GM23338 (cell line): ENCODE measurements around the gene FCHSD2. TPM values are rescaled to one million over a fixed set of nuclear protein-coding genes. Genes with fewer than 3 reads are reported as not detected.

Experiments used
- ATAC-seq: fragments of 200-7000 bp; cut with Tn5 transposase; 3 replicates; pipeline ENCODE4 v1.9.1; 2020
- DNase-seq: peaks from one replicate; pipeline ENCODE4 v3.0.0-alpha.2; 2015; ENCODE audit warnings: low spot score
- H2AFZ ChIP-seq: fragments of 200-600 bp; sonication (generic); 2 replicates; pipeline ENCODE4 v1.8.0; 2016; ENCODE audit warnings: antibody characterized with exemption, mild to moderate bottlenecking, moderate library complexity
- H3F3A ChIP-seq: fragments of 200-600 bp; sonication (generic); replicated peaks from 2 replicates; pipeline ENCODE4 v1.8.0; 2017; ENCODE audit warnings: antibody characterized with exemption, mixed run types, low read depth
- H3K27ac ChIP-seq: fragments of 200-600 bp; sonication (generic); 2 replicates; pipeline ENCODE4 v1.6.1; 2016; ENCODE audit warnings: low read depth
- H3K27me3 ChIP-seq: fragments of 200-600 bp; sonication (generic); 2 replicates; pipeline ENCODE4 v1.8.0; 2016; ENCODE audit warnings: mild to moderate bottlenecking, mixed run types, moderate library complexity; ENCODE audit not compliant: insufficient read depth
- H3K36me3 ChIP-seq: fragments of 200-600 bp; sonication (generic); 2 replicates; pipeline ENCODE4 v1.8.0; 2016; ENCODE audit warnings: mild to moderate bottlenecking; ENCODE audit not compliant: insufficient read depth
- H3K4me1 ChIP-seq: fragments of 200-600 bp; sonication (generic); 2 replicates; pipeline ENCODE4 v1.8.0; 2016; ENCODE audit warnings: mild to moderate bottlenecking, moderate library complexity; ENCODE audit not compliant: insufficient read depth
- H3K4me2 ChIP-seq: fragments of 200-600 bp; sonication (generic); 2 replicates; pipeline ENCODE4 v1.7.1; 2017; ENCODE audit warnings: mixed run types
- H3K4me3 ChIP-seq: fragments of 200-600 bp; sonication (generic); 2 replicates; pipeline ENCODE4 v1.6.1; 2016; ENCODE audit warnings: mixed run types
- H3K79me2 ChIP-seq: fragments of 200-600 bp; sonication (generic); replicated peaks from 2 replicates; pipeline ENCODE4 v1.8.0; 2017; ENCODE audit warnings: mild to moderate bottlenecking; ENCODE audit not compliant: insufficient read depth
- H3K9me2 ChIP-seq: fragments of 200-600 bp; sonication (generic); 2 replicates; pipeline ENCODE4 v1.8.0; 2017; ENCODE audit not compliant: insufficient read depth
- H4K20me1 ChIP-seq: fragments of 200-600 bp; sonication (generic); replicated peaks from 2 replicates; pipeline ENCODE4 v1.8.0; 2017; ENCODE audit warnings: mild to moderate bottlenecking; ENCODE audit not compliant: insufficient read depth
- H3K27ac Mint-ChIP-seq: 2 replicates; pipeline ENCODE4 v1.8.0; 2020; ENCODE audit warnings: inconsistent platforms, mild to moderate bottlenecking, moderate library complexity, mixed read lengths
- H3K27me3 Mint-ChIP-seq: 3 replicates; pipeline ENCODE4 v1.8.0; 2022; ENCODE audit warnings: low read depth, mild to moderate bottlenecking, moderate library complexity, mixed read lengths, inconsistent platforms; ENCODE audit not compliant: insufficient read depth, poor library complexity
- H3K36me3 Mint-ChIP-seq: 3 replicates; pipeline ENCODE4 v1.8.0; 2021; ENCODE audit warnings: low read depth, mild to moderate bottlenecking, inconsistent platforms, moderate library complexity, mixed read lengths
- H3K4me1 Mint-ChIP-seq: 3 replicates; pipeline ENCODE4 v1.8.0; 2020; ENCODE audit warnings: mild to moderate bottlenecking, inconsistent platforms, mixed read lengths
- H3K4me3 Mint-ChIP-seq: 3 replicates; pipeline ENCODE4 v1.8.0; 2021; ENCODE audit warnings: moderate library complexity, mild to moderate bottlenecking, inconsistent platforms, mixed read lengths
- H3K9me3 Mint-ChIP-seq: 3 replicates; pipeline ENCODE4 v1.8.0; 2020; ENCODE audit warnings: moderate library complexity, mild to moderate bottlenecking, inconsistent platforms, mixed read lengths
- CREB1 ChIP-seq: fragments of 250-450 bp; sonication (Bioruptor Pico); IDR thresholded peaks from 2 replicates; pipeline ENCODE4 v1.5.0; 2020; ENCODE audit warnings: low read depth, mild to moderate bottlenecking, moderate library complexity
- EZH2 ChIP-seq: fragments of 200-600 bp; sonication (generic); IDR thresholded peaks from one replicate; pipeline ENCODE4 v1.8.0; 2017; ENCODE audit warnings: antibody characterized with exemption, mild to moderate bottlenecking, low read depth; ENCODE audit not compliant: unreplicated experiment
- EZH2phosphoT487 ChIP-seq: fragments of 200-600 bp; sonication (generic); IDR thresholded peaks from one replicate; pipeline ENCODE4 v1.8.1; 2018; ENCODE audit warnings: antibody characterized with exemption; ENCODE audit not compliant: unreplicated experiment
- JUNB ChIP-seq: IDR thresholded peaks from one replicate; pipeline ENCODE4 v1.6.1; 2016; ENCODE audit warnings: antibody characterized with exemption; ENCODE audit not compliant: unreplicated experiment
- NANOG ChIP-seq: IDR thresholded peaks from 2 replicates; pipeline ENCODE4 v1.6.1; 2016; ENCODE audit warnings: antibody characterized with exemption, borderline replicate concordance
- POLR2AphosphoS5 ChIP-seq: IDR thresholded peaks from 2 replicates; pipeline ENCODE4 v1.6.1; 2016; ENCODE audit warnings: antibody characterized with exemption, low read depth
- STAT1 ChIP-seq: IDR thresholded peaks from one replicate; pipeline ENCODE4 v1.6.1; 2016; ENCODE audit warnings: antibody characterized with exemption; ENCODE audit not compliant: unreplicated experiment
- ZNF114 ChIP-seq: fragments of 250-450 bp; sonication (Bioruptor Pico); IDR thresholded peaks from 2 replicates; pipeline ENCODE4 v1.5.0; 2020; ENCODE audit warnings: mild to moderate bottlenecking, moderate library complexity
- ZNF331 ChIP-seq: fragments of 250-450 bp; sonication (Bioruptor Pico); IDR thresholded peaks from 2 replicates; pipeline ENCODE4 v1.5.0; 2020; ENCODE audit warnings: low read depth, mild to moderate bottlenecking, moderate library complexity
- polyA plus RNA-seq: library from polyadenylated mRNA; unstranded; fragments of >200 nt; fragmentation: Nextera tagmentation; extraction: Ambion mirVana; gene quantifications from 2 replicates; pipeline ENCODE4 v1.2.1, GENCODE V29; 2016
- total RNA-seq: library from RNA; depleted of rRNA; stranded (reverse); fragments of >200 nt; shearing (Covaris generic); gene quantifications from 2 replicates; pipeline ENCODE4 v1.2.3, GENCODE V29; 2014
- TF ChIP-seq, protein P1 (sequence below): fragments of 250-450 bp; sonication (Bioruptor Pico); IDR thresholded peaks from 2 replicates; pipeline ENCODE4 v1.5.0; 2020; ENCODE audit warnings: mild to moderate bottlenecking, moderate library complexity
- TF ChIP-seq, protein P2 (sequence below): IDR thresholded peaks from one replicate; pipeline ENCODE4 v1.6.1; 2018; ENCODE audit warnings: antibody characterized with exemption; ENCODE audit not compliant: unreplicated experiment
- TF ChIP-seq, protein P3 (sequence below), 2 experiments: fragments of 200-600 bp in 1 of 2; sonication (generic) in 1 of 2; conservative IDR thresholded peaks; 2 replicates each; pipeline versions ENCODE4 v1.5.1 to v1.6.1; 2016 to 2017; ENCODE audit warnings: antibody characterized with exemption in 2 of 2, low read depth in 2 of 2, mild to moderate bottlenecking in 2 of 2, moderate library complexity in 1 of 2
- TF ChIP-seq, protein P4 (sequence below): IDR thresholded peaks from 2 replicates; pipeline ENCODE4 v1.6.1; 2016; ENCODE audit warnings: antibody characterized with exemption

Gene FCHSD2
- total and polyA plus RNA-seq, 2 experiments from 2014 or later = 3.6 to 5.2 TPM

DNA sequence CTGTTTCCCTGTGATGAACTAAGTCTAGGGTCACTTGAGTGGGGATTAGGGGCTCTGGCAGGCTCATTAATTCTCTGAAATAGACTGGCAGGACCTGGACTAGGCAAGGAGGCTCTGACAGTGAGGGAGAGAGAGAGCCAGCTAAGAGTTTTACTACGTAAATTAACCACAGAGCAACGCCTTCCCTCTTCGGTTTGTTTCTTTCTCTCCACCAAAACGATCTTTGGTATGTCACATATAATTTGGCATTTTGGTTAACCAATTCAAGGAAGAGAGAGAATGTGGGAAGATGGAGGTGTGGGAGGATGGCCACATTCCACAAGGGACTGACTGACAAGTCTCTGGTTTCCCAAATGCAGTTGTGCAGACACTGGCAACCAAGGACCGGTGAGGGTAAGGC lies 300.0 kb downstream of the FCHSD2 start:
- ATAC-seq (no peak), DNase-seq (no peak)
- Histone ChIP-seq H3K36me3 (no peaks in the 10 kb centered on the region), H3K4me1 (no peaks in the 10 kb centered on the region), H3K79me2 (no peaks in the 10 kb centered on the region), H3K27ac (no peak overlapping the region), H3K4me2 (no peak overlapping the region), H3K4me3 (no peak overlapping the region), H2AFZ (no peak overlapping the region), H3F3A (peaks cover 4% of the 10 kb centered on the region; the same call in 1 of the 2 replicates), H3K9me2 (no peaks in the 10 kb centered on the region), H3K27me3 (no peaks in the 10 kb centered on the region), H4K20me1 (no peaks in the 10 kb centered on the region; the same call in 1 of the 2 replicates)
- peaks cover 8% of the 10 kb centered on the region; the same call in 1 of the 3 replicates for H3K4me1 Mint-ChIP-seq
- no peak overlapping the region for H3K27ac Mint-ChIP-seq
- no peak overlapping the region for H3K4me3 Mint-ChIP-seq
- TF ChIP-seq, protein P1, sequence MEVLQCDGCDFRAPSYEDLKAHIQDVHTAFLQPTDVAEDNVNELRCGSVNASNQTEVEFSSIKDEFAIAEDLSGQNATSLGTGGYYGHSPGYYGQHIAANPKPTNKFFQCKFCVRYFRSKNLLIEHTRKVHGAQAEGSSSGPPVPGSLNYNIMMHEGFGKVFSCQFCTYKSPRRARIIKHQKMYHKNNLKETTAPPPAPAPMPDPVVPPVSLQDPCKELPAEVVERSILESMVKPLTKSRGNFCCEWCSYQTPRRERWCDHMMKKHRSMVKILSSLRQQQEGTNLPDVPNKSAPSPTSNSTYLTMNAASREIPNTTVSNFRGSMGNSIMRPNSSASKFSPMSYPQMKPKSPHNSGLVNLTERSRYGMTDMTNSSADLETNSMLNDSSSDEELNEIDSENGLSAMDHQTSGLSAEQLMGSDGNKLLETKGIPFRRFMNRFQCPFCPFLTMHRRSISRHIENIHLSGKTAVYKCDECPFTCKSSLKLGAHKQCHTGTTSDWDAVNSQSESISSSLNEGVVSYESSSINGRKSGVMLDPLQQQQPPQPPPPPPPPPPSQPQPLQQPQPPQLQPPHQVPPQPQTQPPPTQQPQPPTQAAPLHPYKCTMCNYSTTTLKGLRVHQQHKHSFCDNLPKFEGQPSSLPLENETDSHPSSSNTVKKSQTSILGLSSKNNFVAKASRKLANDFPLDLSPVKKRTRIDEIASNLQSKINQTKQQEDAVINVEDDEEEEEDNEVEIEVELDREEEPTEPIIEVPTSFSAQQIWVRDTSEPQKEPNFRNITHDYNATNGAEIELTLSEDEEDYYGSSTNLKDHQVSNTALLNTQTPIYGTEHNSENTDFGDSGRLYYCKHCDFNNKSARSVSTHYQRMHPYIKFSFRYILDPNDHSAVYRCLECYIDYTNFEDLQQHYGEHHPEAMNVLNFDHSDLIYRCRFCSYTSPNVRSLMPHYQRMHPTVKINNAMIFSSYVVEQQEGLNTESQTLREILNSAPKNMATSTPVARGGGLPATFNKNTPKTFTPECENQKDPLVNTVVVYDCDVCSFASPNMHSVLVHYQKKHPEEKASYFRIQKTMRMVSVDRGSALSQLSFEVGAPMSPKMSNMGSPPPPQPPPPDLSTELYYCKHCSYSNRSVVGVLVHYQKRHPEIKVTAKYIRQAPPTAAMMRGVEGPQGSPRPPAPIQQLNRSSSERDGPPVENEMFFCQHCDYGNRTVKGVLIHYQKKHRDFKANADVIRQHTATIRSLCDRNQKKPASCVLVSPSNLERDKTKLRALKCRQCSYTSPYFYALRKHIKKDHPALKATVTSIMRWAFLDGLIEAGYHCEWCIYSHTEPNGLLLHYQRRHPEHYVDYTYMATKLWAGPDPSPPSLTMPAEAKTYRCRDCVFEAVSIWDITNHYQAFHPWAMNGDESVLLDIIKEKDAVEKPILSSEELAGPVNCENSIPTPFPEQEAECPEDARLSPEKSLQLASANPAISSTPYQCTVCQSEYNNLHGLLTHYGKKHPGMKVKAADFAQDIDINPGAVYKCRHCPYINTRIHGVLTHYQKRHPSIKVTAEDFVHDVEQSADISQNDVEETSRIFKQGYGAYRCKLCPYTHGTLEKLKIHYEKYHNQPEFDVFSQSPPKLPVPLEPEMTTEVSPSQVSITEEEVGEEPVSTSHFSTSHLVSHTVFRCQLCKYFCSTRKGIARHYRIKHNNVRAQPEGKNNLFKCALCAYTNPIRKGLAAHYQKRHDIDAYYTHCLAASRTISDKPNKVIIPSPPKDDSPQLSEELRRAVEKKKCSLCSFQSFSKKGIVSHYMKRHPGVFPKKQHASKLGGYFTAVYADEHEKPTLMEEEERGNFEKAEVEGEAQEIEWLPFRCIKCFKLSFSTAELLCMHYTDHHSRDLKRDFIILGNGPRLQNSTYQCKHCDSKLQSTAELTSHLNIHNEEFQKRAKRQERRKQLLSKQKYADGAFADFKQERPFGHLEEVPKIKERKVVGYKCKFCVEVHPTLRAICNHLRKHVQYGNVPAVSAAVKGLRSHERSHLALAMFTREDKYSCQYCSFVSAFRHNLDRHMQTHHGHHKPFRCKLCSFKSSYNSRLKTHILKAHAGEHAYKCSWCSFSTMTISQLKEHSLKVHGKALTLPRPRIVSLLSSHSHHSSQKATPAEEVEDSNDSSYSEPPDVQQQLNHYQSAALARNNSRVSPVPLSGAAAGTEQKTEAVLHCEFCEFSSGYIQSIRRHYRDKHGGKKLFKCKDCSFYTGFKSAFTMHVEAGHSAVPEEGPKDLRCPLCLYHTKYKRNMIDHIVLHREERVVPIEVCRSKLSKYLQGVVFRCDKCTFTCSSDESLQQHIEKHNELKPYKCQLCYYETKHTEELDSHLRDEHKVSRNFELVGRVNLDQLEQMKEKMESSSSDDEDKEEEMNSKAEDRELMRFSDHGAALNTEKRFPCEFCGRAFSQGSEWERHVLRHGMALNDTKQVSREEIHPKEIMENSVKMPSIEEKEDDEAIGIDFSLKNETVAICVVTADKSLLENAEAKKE (CRISPR knock-in tag) = no peak
- no peak for TF ChIP-seq STAT1
- TF ChIP-seq, protein P2, sequence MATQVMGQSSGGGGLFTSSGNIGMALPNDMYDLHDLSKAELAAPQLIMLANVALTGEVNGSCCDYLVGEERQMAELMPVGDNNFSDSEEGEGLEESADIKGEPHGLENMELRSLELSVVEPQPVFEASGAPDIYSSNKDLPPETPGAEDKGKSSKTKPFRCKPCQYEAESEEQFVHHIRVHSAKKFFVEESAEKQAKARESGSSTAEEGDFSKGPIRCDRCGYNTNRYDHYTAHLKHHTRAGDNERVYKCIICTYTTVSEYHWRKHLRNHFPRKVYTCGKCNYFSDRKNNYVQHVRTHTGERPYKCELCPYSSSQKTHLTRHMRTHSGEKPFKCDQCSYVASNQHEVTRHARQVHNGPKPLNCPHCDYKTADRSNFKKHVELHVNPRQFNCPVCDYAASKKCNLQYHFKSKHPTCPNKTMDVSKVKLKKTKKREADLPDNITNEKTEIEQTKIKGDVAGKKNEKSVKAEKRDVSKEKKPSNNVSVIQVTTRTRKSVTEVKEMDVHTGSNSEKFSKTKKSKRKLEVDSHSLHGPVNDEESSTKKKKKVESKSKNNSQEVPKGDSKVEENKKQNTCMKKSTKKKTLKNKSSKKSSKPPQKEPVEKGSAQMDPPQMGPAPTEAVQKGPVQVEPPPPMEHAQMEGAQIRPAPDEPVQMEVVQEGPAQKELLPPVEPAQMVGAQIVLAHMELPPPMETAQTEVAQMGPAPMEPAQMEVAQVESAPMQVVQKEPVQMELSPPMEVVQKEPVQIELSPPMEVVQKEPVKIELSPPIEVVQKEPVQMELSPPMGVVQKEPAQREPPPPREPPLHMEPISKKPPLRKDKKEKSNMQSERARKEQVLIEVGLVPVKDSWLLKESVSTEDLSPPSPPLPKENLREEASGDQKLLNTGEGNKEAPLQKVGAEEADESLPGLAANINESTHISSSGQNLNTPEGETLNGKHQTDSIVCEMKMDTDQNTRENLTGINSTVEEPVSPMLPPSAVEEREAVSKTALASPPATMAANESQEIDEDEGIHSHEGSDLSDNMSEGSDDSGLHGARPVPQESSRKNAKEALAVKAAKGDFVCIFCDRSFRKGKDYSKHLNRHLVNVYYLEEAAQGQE = no peak
- no peak for TF ChIP-seq JUNB
- TF ChIP-seq ZNF331 (CRISPR knock-in tag) = no peak
- TF ChIP-seq EZH2 = no peak
- TF ChIP-seq, protein P3, sequence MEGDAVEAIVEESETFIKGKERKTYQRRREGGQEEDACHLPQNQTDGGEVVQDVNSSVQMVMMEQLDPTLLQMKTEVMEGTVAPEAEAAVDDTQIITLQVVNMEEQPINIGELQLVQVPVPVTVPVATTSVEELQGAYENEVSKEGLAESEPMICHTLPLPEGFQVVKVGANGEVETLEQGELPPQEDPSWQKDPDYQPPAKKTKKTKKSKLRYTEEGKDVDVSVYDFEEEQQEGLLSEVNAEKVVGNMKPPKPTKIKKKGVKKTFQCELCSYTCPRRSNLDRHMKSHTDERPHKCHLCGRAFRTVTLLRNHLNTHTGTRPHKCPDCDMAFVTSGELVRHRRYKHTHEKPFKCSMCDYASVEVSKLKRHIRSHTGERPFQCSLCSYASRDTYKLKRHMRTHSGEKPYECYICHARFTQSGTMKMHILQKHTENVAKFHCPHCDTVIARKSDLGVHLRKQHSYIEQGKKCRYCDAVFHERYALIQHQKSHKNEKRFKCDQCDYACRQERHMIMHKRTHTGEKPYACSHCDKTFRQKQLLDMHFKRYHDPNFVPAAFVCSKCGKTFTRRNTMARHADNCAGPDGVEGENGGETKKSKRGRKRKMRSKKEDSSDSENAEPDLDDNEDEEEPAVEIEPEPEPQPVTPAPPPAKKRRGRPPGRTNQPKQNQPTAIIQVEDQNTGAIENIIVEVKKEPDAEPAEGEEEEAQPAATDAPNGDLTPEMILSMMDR (conservative IDR thresholded peaks at IDR 0.05; ENCODE audit: low read depth in 2 of 2) = no peak
- no peak for TF ChIP-seq EZH2phosphoT487
- no peak for TF ChIP-seq NANOG
- no peak for TF ChIP-seq ZNF114 (CRISPR knock-in tag)
- no peak for TF ChIP-seq CREB1 (CRISPR knock-in tag)
- TF ChIP-seq, protein P4, sequence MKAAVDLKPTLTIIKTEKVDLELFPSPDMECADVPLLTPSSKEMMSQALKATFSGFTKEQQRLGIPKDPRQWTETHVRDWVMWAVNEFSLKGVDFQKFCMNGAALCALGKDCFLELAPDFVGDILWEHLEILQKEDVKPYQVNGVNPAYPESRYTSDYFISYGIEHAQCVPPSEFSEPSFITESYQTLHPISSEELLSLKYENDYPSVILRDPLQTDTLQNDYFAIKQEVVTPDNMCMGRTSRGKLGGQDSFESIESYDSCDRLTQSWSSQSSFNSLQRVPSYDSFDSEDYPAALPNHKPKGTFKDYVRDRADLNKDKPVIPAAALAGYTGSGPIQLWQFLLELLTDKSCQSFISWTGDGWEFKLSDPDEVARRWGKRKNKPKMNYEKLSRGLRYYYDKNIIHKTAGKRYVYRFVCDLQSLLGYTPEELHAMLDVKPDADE = no peak
- no peak for TF ChIP-seq POLR2AphosphoS5
- H3K36me3 Mint-ChIP-seq = no peaks in the 10 kb centered on the region
- no peaks in the 10 kb centered on the region for H3K9me3 Mint-ChIP-seq
- no peaks in the 10 kb centered on the region for H3K27me3 Mint-ChIP-seq
